Erythroblast (primary cell): ENCODE measurements around the gene MAPRE2.

Experiments used
- GATA1 ChIP-seq: IDR thresholded peaks from 2 replicates; pipeline ENCODE4 v1.6.1; 2011; ENCODE audit warnings: low read depth, mild to moderate bottlenecking, control low read depth, low read length, moderate library complexity
- POLR2A ChIP-seq: IDR thresholded peaks from 2 replicates; pipeline ENCODE4 v1.6.1; 2011; ENCODE audit warnings: mild to moderate bottlenecking, low read length

- TF ChIP-seq POLR2A (no peak), GATA1 (no peak)
Measured at GRCh38 chr18:35038881-35039491, 2.2 kb upstream of the MAPRE2 start.
